GM18505 (cell line): ENCODE measurements around the gene CSNK1G3.

Experiments used
- ATAC-seq: cut with Tn5 transposase; IDR thresholded peaks from one replicate; pipeline ENCODE4 v1.9.1; 2021; ENCODE audit not compliant: unreplicated experiment
- POLR2A ChIP-seq: IDR thresholded peaks from 4 replicates; pipeline ENCODE4 v1.6.1; 2011; ENCODE audit warnings: borderline replicate concordance; ENCODE audit not compliant: insufficient read depth, insufficient read length; ENCODE audit errors: extremely low read depth

The CSNK1G3 gene

GRCh38 chr5:123557907-123558306 lies 45.9 kb downstream of the CSNK1G3 start:
- no peak for TF ChIP-seq POLR2A
- no peak for ATAC-seq

- ATAC-seq = no peak
- no peak for TF ChIP-seq POLR2A
These were observed 46.9 kb downstream of the CSNK1G3 start for GRCh38 chr5:123558762-123559433.

DNA sequence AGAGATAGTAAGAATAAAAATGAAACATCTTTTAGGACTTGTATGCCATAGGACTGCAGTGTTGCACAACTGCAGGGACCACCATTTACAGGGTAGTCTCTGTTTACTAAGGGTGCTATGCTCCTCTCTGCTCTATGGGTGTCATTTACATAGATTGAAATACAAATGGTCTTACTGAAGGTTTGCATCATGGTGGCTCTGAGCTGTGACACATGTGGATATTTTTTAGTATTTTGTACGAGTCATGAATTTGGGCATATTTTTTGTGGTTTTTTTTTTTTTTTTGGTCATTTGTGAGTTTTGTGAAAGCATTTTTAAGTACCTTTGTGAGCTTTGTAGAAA lies 47.4 kb downstream of the CSNK1G3 start:
- TF ChIP-seq POLR2A = no peak
- ATAC-seq = no peak

- ATAC-seq = no peak
- no peak for TF ChIP-seq POLR2A
These were observed 49.3 kb downstream of the CSNK1G3 start for GRCh38 chr5:123561230-123561629.

GRCh38 chr5:123571927-123572326 lies 60.0 kb downstream of the CSNK1G3 start:
- TF ChIP-seq POLR2A = no peak
- no peak for ATAC-seq

DNA sequence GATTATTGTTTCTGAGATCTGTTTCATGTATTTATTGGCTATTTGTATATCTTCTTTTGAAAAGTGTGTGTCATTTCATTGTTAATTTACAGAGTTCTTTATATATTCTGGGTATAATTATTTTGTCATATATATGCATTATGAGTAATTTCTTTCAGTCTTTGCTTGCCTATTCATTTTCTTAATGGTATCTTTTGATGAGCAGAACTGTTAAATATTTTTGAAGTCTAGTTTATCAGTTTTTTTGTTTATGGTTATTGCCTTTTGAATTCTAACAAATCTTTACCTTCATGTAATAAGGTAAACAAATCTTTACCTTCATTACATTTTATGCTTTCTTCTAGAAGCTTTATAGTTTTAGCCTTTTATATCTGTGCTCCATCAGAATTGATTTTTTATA lies 66.4 kb downstream of the CSNK1G3 start:
- ATAC-seq = no peak
- TF ChIP-seq POLR2A = no peak

DNA sequence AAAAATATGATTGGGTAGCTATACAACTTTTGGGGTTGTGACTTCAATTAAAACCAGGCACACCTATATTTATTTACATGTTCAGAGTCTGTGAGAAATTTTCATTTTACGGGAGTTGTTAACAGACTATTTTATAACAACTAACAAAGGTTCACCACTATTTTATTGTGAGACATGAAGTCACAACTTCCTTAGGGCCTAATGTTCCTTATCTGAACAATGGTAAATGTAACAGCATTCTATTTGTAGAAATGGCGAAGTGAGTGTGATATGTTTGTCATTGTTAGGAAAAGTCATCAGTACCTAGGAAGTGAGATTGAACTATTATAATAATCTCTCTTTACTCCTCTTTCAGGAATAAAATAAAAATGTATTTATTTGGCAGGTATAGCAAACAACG lies 67.4 kb downstream of the CSNK1G3 start:
- no peak for ATAC-seq
- no peak for TF ChIP-seq POLR2A

GRCh38 chr5:123582550-123583285 lies 70.7 kb downstream of the CSNK1G3 start:
- no peak for TF ChIP-seq POLR2A

GRCh38 chr5:123585871-123586270 lies 73.9 kb downstream of the CSNK1G3 start:
- TF ChIP-seq POLR2A = no peak
- no peak for ATAC-seq

More at GRCh38 chr5:123582550-123583285, 70.7 kb downstream of the CSNK1G3 start:
- ATAC-seq = no peak

- ATAC-seq = no peak
- TF ChIP-seq POLR2A = no peak
These were observed 82.5 kb downstream of the CSNK1G3 start for GRCh38 chr5:123594434-123594833.

DNA sequence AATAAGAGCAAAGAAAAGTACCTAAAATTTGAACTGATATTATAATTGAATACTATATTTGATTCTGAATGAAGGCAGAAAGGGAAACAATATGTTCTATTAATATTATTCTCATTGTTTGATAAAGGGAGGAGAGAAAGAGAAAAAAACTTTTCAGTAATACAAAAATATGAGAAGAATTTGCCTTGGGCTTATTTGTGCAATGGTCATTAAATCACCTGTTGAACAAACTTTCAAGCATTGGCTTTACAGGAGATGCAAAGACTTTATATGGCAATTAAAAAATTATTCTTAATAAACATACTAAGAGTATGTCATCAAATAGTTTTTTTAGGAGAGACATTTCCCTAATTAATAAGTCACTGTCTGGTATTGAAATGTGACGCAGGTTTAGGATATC lies 85.0 kb downstream of the CSNK1G3 start:
- TF ChIP-seq POLR2A = no peak

GRCh38 chr5:123598028-123598689 lies 86.2 kb downstream of the CSNK1G3 start:
- no peak for TF ChIP-seq POLR2A
- ATAC-seq = no peak

More for the DNA sequence above, 85.0 kb downstream of the CSNK1G3 start:
- ATAC-seq = no peak

DNA sequence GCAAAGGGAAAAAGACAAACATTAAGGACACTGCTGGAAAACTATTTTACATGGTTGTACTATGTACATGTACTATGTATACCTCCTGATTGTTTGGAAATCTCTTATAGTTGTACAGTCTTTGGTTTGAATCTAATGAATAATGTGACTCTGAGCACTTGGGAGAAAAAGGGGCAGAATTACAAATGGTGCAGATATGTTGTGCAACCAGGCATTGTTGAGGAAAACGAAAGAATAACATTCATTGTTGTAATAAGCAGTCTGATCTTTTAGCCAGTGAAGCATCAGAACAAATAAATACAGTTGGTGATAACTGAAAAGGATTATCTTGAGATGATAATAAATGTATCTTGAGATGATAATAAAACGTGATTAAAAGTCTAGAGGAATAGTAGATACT lies 87.2 kb downstream of the CSNK1G3 start:
- no peak for ATAC-seq
- TF ChIP-seq POLR2A = no peak

DNA sequence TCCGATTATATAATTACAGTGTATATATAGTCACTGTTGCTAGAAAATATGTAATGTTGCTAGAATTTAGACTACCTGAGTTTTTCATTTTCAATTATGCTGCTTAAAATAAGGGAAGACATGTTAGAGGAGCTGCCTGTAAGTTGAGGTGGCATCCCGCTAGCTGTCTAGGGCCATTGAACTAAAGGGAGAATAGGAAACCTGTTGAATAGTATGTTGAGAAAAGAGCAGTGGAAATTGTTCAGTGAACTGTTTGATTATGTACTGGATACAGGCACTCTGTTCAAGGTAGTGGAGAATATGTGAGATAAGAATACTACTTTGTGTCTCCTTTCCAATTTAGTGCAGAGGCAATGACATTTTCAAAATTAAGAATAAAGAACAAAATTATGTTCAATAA lies 89.6 kb downstream of the CSNK1G3 start:
- TF ChIP-seq POLR2A = no peak
- ATAC-seq = no peak
